GM12801 (cell line): ENCODE results near the gene CD86.

Experiments
- TF ChIP-seq, protein P1 (sequence below): IDR thresholded peaks from one replicate; pipeline ENCODE4 v1.5.1; 2011; ENCODE audit warnings: control low read depth; ENCODE audit not compliant: insufficient read length; ENCODE audit errors: extremely low read depth

CD86 gene

GRCh38 chr3:122085673-122086072 is 30.5 kb downstream of the CD86 start:
- TF ChIP-seq, protein P1, sequence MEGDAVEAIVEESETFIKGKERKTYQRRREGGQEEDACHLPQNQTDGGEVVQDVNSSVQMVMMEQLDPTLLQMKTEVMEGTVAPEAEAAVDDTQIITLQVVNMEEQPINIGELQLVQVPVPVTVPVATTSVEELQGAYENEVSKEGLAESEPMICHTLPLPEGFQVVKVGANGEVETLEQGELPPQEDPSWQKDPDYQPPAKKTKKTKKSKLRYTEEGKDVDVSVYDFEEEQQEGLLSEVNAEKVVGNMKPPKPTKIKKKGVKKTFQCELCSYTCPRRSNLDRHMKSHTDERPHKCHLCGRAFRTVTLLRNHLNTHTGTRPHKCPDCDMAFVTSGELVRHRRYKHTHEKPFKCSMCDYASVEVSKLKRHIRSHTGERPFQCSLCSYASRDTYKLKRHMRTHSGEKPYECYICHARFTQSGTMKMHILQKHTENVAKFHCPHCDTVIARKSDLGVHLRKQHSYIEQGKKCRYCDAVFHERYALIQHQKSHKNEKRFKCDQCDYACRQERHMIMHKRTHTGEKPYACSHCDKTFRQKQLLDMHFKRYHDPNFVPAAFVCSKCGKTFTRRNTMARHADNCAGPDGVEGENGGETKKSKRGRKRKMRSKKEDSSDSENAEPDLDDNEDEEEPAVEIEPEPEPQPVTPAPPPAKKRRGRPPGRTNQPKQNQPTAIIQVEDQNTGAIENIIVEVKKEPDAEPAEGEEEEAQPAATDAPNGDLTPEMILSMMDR = no peak

DNA sequence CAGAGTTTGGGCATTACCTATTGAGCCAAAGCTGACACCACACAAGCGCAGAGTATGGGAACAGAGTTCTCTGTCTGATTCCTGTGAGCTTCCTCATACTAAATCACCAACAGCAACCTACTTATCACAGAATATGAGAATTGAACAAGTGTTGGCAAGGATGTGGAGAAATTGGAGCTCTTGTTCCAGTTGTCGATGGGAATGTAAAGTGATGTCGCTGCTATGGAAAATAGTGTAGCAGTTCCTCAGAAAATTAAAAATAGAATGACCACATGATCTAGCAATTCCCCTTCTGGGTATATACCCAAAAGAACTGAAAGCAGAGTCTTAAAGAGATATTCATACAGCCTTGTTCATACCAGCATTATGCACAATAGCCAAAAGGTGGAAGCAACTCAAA is 33.4 kb downstream of the CD86 start:
- TF ChIP-seq, protein P1 = no peak

DNA sequence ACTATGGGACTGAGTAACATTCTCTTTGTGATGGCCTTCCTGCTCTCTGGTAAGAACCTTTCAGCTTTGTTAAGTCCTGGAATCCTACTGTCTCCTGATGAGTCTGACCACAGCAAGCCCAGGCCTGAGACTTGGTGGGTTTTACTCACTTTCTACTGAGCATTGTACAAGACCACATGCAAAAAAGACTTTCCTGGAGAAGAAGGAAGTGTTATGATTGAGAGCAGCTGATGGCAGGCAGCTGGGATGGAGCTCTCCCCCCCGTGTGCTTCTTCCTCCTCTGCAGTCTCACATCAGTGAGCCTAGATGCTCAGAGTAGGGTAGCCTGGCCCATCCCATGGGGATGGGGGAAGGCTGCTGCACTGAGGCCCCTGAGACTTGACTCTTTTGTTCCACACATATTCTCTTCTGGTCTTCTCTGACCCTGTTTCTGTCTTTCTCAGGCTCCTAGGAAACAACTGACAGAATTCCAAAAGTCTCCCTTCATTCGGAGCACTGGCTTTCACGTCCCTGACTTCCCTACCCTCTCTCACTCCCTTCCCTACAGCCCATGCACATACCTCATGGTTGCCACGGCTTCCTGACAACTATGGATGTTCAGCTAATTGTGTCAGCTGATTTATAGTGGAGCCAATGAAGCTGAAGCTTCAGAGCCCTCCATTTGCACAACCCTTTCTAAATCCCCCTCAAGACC is 36.6 kb downstream of the CD86 start:
- TF ChIP-seq, protein P1 = no peak

DNA sequence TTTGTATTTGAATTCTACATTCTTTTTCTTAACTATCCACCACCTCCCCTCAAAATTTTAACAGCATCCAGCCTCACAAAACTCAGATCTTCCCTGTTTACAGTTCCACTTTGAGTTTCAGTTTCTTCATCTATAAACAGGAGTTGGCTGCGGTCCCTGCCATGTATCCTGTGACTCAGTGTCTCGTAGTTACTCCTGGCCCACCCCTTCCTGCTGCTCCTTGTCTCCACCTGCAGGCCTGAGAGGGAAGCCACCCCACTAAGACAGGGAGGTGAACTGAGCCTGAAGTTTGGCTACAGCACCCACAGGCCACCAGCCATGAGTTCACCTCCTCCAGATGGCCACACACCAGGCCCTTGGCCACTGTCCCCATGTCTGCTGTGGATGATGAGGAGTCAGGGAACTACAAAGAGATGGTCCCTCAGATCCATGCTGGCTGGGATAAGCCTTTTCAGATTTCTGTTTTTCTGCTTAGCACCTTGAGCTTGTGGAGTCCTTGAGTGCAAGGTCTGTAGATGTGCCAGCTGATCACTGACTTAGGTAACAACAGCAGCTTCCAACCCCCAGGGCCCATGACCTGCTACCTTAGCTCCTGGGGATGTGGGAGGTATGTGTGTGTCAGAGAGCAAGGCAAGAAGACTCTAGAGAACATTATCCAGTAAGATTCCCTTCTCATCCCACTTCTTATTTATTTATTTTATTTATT is 37.5 kb downstream of the CD86 start:
- TF ChIP-seq, protein P1 = peak; percentile 15

DNA sequence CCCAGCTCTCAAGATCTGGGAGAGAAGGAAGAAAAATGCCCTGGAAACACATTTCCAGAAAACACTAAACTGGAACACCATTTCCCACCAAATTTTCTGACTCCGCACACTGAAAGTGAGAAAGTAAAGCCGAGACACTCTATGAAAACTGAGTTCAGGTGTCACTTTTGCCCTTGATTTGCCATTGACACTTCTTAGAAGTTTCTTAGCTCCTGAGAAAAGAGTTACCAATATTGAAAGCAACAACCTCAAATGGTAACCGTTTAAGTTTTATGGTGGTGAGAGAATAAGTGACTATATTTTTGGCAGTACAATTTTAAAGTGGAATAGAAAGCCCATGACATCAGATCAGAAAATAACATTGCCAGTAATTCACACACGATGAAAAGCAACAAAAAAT is 39.0 kb downstream of the CD86 start:
- TF ChIP-seq, protein P1 = no peak

- TF ChIP-seq, protein P1 = no peak
Observed at GRCh38 chr3:122094693-122095092, 39.5 kb downstream of the CD86 start.

GRCh38 chr3:122097141-122097540 is 42.0 kb downstream of the CD86 start:
- TF ChIP-seq, protein P1 = no peak
